Endothelial cell of umbilical vein (primary cell): ENCODE measurements around the gene FTSJ1.

Experiments
- JUN ChIP-seq: IDR thresholded peaks from 2 replicates; pipeline ENCODE4 v1.6.1; 2011; ENCODE audit warnings: borderline replicate concordance, low read depth; ENCODE audit not compliant: insufficient read length, insufficient read depth
- POLR2A ChIP-seq: IDR thresholded peaks from 2 replicates; pipeline ENCODE4 v1.6.1; 2012; ENCODE audit warnings: low read depth, mild to moderate bottlenecking, control low read depth, low read length

- TF ChIP-seq JUN, result no peak
- TF ChIP-seq POLR2A, result no peak
These were observed 2.9 kb upstream of the FTSJ1 start for GRCh38 chrX:48472851-48473703.
